Measurements from ENCODE around the gene FOXN3.

The FOXN3 gene

GRCh38 chr14:89144642-89145041 is 272.4 kb downstream of the FOXN3 start:
- DNase-seq, result no peak
- in situ Hi-C loops (cut with HindIII; ENCODE audit: low pct_ligation_motif_present, low sequenced_read_pairs), result no loop called here
- H3K36me3 ChIP-seq (replicated peaks), result no peaks in the 10 kb centered on the region
- no peak overlapping the region for H3K27ac ChIP-seq
- TF ChIP-seq, protein P1, sequence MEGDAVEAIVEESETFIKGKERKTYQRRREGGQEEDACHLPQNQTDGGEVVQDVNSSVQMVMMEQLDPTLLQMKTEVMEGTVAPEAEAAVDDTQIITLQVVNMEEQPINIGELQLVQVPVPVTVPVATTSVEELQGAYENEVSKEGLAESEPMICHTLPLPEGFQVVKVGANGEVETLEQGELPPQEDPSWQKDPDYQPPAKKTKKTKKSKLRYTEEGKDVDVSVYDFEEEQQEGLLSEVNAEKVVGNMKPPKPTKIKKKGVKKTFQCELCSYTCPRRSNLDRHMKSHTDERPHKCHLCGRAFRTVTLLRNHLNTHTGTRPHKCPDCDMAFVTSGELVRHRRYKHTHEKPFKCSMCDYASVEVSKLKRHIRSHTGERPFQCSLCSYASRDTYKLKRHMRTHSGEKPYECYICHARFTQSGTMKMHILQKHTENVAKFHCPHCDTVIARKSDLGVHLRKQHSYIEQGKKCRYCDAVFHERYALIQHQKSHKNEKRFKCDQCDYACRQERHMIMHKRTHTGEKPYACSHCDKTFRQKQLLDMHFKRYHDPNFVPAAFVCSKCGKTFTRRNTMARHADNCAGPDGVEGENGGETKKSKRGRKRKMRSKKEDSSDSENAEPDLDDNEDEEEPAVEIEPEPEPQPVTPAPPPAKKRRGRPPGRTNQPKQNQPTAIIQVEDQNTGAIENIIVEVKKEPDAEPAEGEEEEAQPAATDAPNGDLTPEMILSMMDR (IDR thresholded peaks at IDR 0.05; ENCODE audit: low read depth, low read length, missing control alignments), result no peak
- H3K4me3 ChIP-seq (ENCODE audit: low read depth, low read length), result no peak overlapping the region
- H3K27me3 ChIP-seq (replicated peaks), result no peaks in the 10 kb centered on the region

- Histone ChIP-seq H3K36me3 (replicated peaks) (no peaks in the 10 kb centered on the region), H3K4me3 (ENCODE audit: low read depth, low read length) (no peak overlapping the region), H3K27me3 (replicated peaks) (no peaks in the 10 kb centered on the region), H3K27ac (no peak overlapping the region)
- DNase-seq, result no peak
- in situ Hi-C loops (cut with HindIII; ENCODE audit: low pct_ligation_motif_present, low sequenced_read_pairs), result no loop called here
- TF ChIP-seq, protein P1 (IDR thresholded peaks at IDR 0.05; ENCODE audit: low read depth, low read length, missing control alignments), result no peak
These were observed 273.0 kb downstream of the FOXN3 start for GRCh38 chr14:89144066-89144465.

- TF ChIP-seq, protein P1 (IDR thresholded peaks at IDR 0.05; ENCODE audit: low read depth, low read length, missing control alignments), result no peak
- no peak for DNase-seq
- Histone ChIP-seq H3K4me3 (ENCODE audit: low read depth, low read length) (no peak overlapping the region), H3K27me3 (replicated peaks) (no peaks in the 10 kb centered on the region), H3K36me3 (replicated peaks) (no peaks in the 10 kb centered on the region), H3K27ac (no peak overlapping the region)
- in situ Hi-C loops (cut with HindIII; ENCODE audit: low pct_ligation_motif_present, low sequenced_read_pairs), result no loop called here
These were observed 273.4 kb downstream of the FOXN3 start for GRCh38 chr14:89143595-89143994.

- H3K27me3 ChIP-seq (replicated peaks), result no peaks in the 10 kb centered on the region
- no peak for DNase-seq
- TF ChIP-seq, protein P1 (IDR thresholded peaks at IDR 0.05; ENCODE audit: low read depth, low read length, missing control alignments), result no peak
- no peak overlapping the region for H3K27ac ChIP-seq
- in situ Hi-C loops (cut with HindIII; ENCODE audit: low pct_ligation_motif_present, low sequenced_read_pairs), result no loop called here
- H3K4me3 ChIP-seq (ENCODE audit: low read depth, low read length), result no peak overlapping the region
- H3K36me3 ChIP-seq (replicated peaks), result no peaks in the 10 kb centered on the region
These were observed 274.7 kb downstream of the FOXN3 start for GRCh38 chr14:89142366-89142765.

DNA sequence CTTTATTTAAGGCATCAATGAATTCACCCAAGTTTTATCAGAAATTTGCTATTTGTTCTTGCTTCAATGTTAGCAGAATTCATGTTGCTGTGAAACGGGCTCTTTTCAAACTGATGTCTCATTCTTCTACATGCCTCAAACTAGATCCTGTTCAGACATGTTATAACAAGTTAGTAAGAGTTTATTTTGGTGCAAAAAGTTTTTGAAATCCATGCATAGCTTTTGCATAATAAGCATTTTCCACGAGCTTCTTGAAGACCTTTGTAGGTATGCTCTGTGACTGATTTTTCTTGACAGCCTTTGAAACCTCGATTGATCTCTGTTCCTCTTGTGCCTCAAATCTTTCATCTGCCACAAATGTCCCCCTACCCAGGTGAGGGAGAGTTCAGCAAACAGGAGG is 275.2 kb downstream of the FOXN3 start:
- no peak overlapping the region for H3K4me3 ChIP-seq (ENCODE audit: low read depth, low read length)
- no peak for DNase-seq
- H3K36me3 ChIP-seq (replicated peaks), result no peaks in the 10 kb centered on the region
- no peaks in the 10 kb centered on the region for H3K27me3 ChIP-seq (replicated peaks)
- H3K27ac ChIP-seq, result no peak overlapping the region
- TF ChIP-seq, protein P1 (IDR thresholded peaks at IDR 0.05; ENCODE audit: low read depth, low read length, missing control alignments), result no peak
- in situ Hi-C loops (cut with HindIII; ENCODE audit: low pct_ligation_motif_present, low sequenced_read_pairs), result no loop called here

- Histone ChIP-seq H3K27me3 (replicated peaks) (no peaks in the 10 kb centered on the region), H3K36me3 (replicated peaks) (no peaks in the 10 kb centered on the region), H3K4me3 (ENCODE audit: low read depth, low read length) (no peak overlapping the region), H3K27ac (no peak overlapping the region)
- in situ Hi-C loops (cut with HindIII; ENCODE audit: low pct_ligation_motif_present, low sequenced_read_pairs), result no loop called here
- TF ChIP-seq, protein P1 (IDR thresholded peaks at IDR 0.05; ENCODE audit: low read depth, low read length, missing control alignments), result no peak
- DNase-seq, result no peak
These were observed 276.7 kb downstream of the FOXN3 start for GRCh38 chr14:89140326-89140725.
